NAMALWA (cell line): ENCODE results near the gene CCDC127.

Experiments
- DNase-seq: peaks from one replicate; pipeline ENCODE4 v3.0.0-alpha.2; 2015; ENCODE audit warnings: low spot score

CCDC127 gene

GRCh38 chr5:189976-190365, 28.0 kb downstream of the CCDC127 start:
- DNase-seq, result no peak

- no peak for DNase-seq
Observed at GRCh38 chr5:189486-189885, 28.5 kb downstream of the CCDC127 start.

- DNase-seq, result peak; percentile 99
Observed at GRCh38 chr5:188488-189481, 29.2 kb downstream of the CCDC127 start.

GRCh38 chr5:187617-188451, 30.1 kb downstream of the CCDC127 start:
- DNase-seq, result no peak

- DNase-seq, result no peak
Observed at GRCh38 chr5:187042-187431, 30.9 kb downstream of the CCDC127 start.

- no peak for DNase-seq
Observed at GRCh38 chr5:186091-187041, 31.6 kb downstream of the CCDC127 start.

GRCh38 chr5:185095-186070, 32.6 kb downstream of the CCDC127 start:
- no peak for DNase-seq

GRCh38 chr5:184471-184870, 33.5 kb downstream of the CCDC127 start:
- DNase-seq, result no peak

GRCh38 chr5:182126-182525, 35.8 kb downstream of the CCDC127 start:
- DNase-seq, result no peak

- DNase-seq, result no peak
Observed at GRCh38 chr5:181566-181965, 36.4 kb downstream of the CCDC127 start.

GRCh38 chr5:181160-181559, 36.8 kb downstream of the CCDC127 start:
- no peak for DNase-seq

- no peak for DNase-seq
Observed at GRCh38 chr5:180286-180918, 37.6 kb downstream of the CCDC127 start.

- DNase-seq, result no peak
Observed at GRCh38 chr5:179401-179800, 38.6 kb downstream of the CCDC127 start.

GRCh38 chr5:178110-178509, 39.8 kb downstream of the CCDC127 start:
- DNase-seq, result no peak

GRCh38 chr5:176296-176823, 41.6 kb downstream of the CCDC127 start:
- DNase-seq, result no peak

- DNase-seq, result no peak
Observed at GRCh38 chr5:174876-175465, 43.0 kb downstream of the CCDC127 start.

GRCh38 chr5:174291-174600, 43.7 kb downstream of the CCDC127 start:
- DNase-seq, result no peak

GRCh38 chr5:173392-174290, 44.3 kb downstream of the CCDC127 start:
- DNase-seq, result no peak

- DNase-seq, result no peak
Observed at GRCh38 chr5:172841-173251, 45.1 kb downstream of the CCDC127 start.
